Tibial nerve (tissue), 4 donors: ENCODE measurements around the gene EML2. TPM values are rescaled to one million over a fixed set of nuclear protein-coding genes. Genes with fewer than 3 reads are reported as not detected.

Experiments
- DNase-seq, 2 donors: peaks; one replicate each; pipeline ENCODE4 v3.0.0-alpha.2; 2019; ENCODE audit warnings: low spot score in 2 of 2
- H3K27ac ChIP-seq, 4 donors: fragments of 200-600 bp; sonication (generic) in 3 of 4; one replicate each; pipeline ENCODE4 v1.5.1; 2017 to 2019; ENCODE audit warnings: mild to moderate bottlenecking in 1 of 4
- H3K27me3 ChIP-seq, 2 donors: fragments of 200-600 bp; sonication (generic) in 1 of 2; one replicate each; pipeline versions ENCODE4 v1.5.1 to v1.6.0; 2017 to 2019
- H3K36me3 ChIP-seq, 3 donors: fragments of 200-600 bp; sonication (generic); one replicate each; pipeline ENCODE4 v1.5.1; 2018 to 2019
- H3K4me1 ChIP-seq, 4 donors: fragments of 200-600 bp; sonication (generic) in 3 of 4; one replicate each; pipeline ENCODE4 v1.5.1; 2017 to 2019
- H3K4me3 ChIP-seq, 4 donors: fragments of 200-600 bp; sonication (generic) in 3 of 4; one replicate each; pipeline ENCODE4 v1.5.1; 2017 to 2019; ENCODE audit warnings: mild to moderate bottlenecking in 1 of 4, moderate library complexity in 1 of 4
- H3K9me3 ChIP-seq, 4 donors: fragments of 200-600 bp; sonication (generic) in 3 of 4; one replicate each; pipeline ENCODE4 v1.5.1; 2017 to 2019
- EP300 ChIP-seq, 2 donors: sonication (generic); formaldehyde crosslinking; IDR thresholded peaks; one replicate each; pipeline ENCODE4 v1.6.1; 2017; ENCODE audit warnings: antibody characterized with exemption in 2 of 2, mild to moderate bottlenecking in 1 of 2
- POLR2A ChIP-seq, 2 donors: fragments of 450-650 bp; IDR thresholded peaks; one replicate each; pipeline ENCODE4 v1.6.1; 2017; ENCODE audit warnings: antibody characterized with exemption in 2 of 2, mild to moderate bottlenecking in 2 of 2, moderate library complexity in 2 of 2
- WGBS, 2 donors: methylation state at CpG; one replicate each; pipeline ENCODE4 v1.1.5; 2018; 5-methylcytosine and 5-hydroxymethylcytosine counted together
- total RNA-seq, 4 donors: library from RNA; depleted of rRNA; stranded (reverse); fragments of >200 nt; gene quantifications; one replicate each; pipeline ENCODE4 v1.1.0, GENCODE V29; 2016
- TF ChIP-seq, protein P1 (sequence below), 5 experiments: fragments of 200-600 bp in 3 of 5; fragments of 450-650 bp in 2 of 5; sonication (generic) in 3 of 5; IDR thresholded peaks; one replicate each; pipeline ENCODE4 v1.5.1; 2016 to 2019; ENCODE audit warnings: antibody characterized with exemption in 5 of 5, mild to moderate bottlenecking in 3 of 5, moderate library complexity in 2 of 5

EML2 gene
- total RNA-seq, 4 donors from 2014 or later = 21.0 to 57.1 (median 25.0) TPM

DNA sequence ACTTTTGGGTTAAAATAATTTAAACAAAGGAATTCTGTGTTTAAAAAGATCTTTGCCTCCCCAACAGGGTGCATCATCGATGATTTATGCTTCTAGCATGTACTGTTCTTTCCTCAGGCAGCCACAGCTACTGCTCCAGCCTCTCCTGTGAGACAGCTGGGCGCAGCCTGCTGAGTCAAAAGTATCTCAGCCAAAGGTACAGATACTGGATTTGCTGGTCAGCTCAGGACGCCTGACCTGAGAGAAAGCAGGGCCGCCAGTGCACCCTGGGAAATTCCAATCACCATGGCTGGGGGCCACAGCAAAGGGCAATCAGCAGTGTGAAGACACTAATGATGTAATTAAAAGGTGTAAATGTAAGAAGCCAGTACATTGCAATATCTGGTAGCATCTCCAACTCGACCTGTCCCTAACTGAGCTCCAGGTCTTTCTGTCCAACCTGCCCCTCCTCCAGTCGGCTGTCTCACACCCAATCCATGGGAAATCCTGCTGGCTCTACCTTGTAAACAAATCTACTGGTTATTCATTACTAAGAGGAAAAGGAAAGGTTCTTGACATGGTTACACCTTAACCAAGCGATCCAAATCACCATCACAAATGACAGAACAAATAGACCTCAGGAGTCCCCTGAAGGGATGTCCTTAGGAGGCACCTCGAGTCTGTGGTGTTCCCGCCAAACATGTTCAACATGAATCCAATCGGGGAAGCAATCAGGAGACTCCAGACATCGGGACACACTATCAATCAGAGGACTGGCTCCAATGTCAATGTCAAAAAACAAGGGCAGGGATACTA lies 61.9 kb downstream of the EML2 start:
- no peak overlapping the region for H3K4me3 ChIP-seq
- no peaks in the 10 kb centered on the region for H3K27me3 ChIP-seq
- DNase-seq = no peak
- peaks cover 0 to 5% (median 0%) of the 10 kb centered on the region in 4 donors for H3K4me1 ChIP-seq
- 39 to 45% methylated on average over 11 of the region's 11 CpGs for WGBS, 2 donors
- H3K9me3 ChIP-seq = no peaks in the 10 kb centered on the region
- no peak overlapping the region for H3K27ac ChIP-seq
- H3K36me3 ChIP-seq = no peaks in the 10 kb centered on the region
- TF ChIP-seq EP300 (IDR thresholded peaks at IDR 0.05) (no peak), POLR2A (IDR thresholded peaks at IDR 0.05) (no peak)
- TF ChIP-seq, protein P1, sequence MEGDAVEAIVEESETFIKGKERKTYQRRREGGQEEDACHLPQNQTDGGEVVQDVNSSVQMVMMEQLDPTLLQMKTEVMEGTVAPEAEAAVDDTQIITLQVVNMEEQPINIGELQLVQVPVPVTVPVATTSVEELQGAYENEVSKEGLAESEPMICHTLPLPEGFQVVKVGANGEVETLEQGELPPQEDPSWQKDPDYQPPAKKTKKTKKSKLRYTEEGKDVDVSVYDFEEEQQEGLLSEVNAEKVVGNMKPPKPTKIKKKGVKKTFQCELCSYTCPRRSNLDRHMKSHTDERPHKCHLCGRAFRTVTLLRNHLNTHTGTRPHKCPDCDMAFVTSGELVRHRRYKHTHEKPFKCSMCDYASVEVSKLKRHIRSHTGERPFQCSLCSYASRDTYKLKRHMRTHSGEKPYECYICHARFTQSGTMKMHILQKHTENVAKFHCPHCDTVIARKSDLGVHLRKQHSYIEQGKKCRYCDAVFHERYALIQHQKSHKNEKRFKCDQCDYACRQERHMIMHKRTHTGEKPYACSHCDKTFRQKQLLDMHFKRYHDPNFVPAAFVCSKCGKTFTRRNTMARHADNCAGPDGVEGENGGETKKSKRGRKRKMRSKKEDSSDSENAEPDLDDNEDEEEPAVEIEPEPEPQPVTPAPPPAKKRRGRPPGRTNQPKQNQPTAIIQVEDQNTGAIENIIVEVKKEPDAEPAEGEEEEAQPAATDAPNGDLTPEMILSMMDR (IDR thresholded peaks at IDR 0.05) = no peak

DNA sequence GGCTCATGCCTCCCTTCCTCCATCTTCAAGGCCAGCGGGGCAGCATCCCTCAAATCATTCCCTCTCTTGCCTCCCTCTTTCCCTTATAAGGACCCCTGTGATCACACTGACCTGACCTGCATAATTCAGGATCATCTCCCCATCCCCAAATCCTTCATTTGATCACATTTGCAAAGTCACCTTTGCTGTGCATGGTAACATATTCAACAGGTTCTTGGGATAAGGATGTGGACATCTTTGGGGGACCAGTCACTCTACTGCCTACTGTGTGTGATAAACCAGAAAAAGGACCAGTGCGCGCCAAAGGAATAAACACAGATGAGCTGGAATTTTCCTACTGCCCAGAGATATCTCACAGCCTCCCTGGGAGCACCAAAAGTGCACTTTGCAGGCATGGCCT lies 62.5 kb downstream of the EML2 start:
- TF ChIP-seq POLR2A (IDR thresholded peaks at IDR 0.05) = no peak
- Histone ChIP-seq H3K4me3 (no peak overlapping the region), H3K27ac (no peak overlapping the region), H3K36me3 (no peaks in the 10 kb centered on the region), H3K27me3 (no peaks in the 10 kb centered on the region), H3K9me3 (no peaks in the 10 kb centered on the region), H3K4me1 (peaks cover 0 to 5% (median 0%) of the 10 kb centered on the region in 4 donors)
- WGBS, 2 donors = 29 to 31% methylated on average over 3 of the region's 3 CpGs
- no peak for DNase-seq

DNA sequence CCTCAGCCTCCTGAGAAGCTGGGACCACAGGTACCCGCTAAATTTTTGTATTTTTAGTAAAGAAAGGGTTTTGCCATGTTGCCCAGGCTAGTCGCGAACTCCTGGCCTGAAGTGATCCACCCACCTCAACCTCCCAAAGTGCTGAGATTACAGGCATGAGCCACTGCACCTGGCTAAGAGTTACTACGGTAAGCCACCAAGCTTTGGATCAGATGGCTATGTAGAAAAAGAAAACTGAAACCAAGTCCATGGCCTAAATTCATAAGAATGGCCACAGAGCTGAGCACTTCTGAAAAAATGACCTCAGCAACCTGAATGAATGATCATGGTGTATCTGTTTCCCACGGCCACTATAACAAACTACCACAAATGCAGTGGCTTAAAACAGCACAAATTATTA lies 64.0 kb downstream of the EML2 start:
- TF ChIP-seq EP300 (IDR thresholded peaks at IDR 0.05) = no peak
- no peak for TF ChIP-seq POLR2A (IDR thresholded peaks at IDR 0.05)
- TF ChIP-seq, protein P1 (IDR thresholded peaks at IDR 0.05) = no peak
- Histone ChIP-seq H3K27me3 (no peaks in the 10 kb centered on the region), H3K36me3 (no peaks in the 10 kb centered on the region), H3K9me3 (no peaks in the 10 kb centered on the region), H3K27ac (no peak overlapping the region), H3K4me1 (no peaks in the 10 kb centered on the region), H3K4me3 (no peak overlapping the region)
- 85 to 90% methylated on average over 5 of the region's 5 CpGs for WGBS, 2 donors
- DNase-seq = no peak

DNA sequence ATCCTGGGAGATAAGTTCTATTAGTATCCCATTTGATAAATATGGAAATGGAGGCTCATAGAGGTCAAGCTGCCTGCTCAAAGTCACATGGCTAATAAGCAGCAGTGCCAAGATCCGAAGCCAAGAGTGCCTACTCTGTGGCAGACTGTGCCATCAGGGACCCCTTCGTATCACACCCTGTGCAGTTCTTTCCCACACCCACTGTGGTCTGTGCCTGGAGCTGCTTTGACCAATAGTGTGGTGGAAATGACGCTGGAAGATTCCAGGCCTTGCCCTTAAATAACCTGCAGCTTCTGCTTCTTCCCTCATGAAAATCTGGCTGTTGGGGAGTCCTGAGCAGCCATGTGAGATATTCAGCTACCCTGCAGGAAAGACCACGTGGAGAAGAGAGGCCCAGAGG lies 64.7 kb downstream of the EML2 start:
- no peaks in the 10 kb centered on the region for H3K4me1 ChIP-seq
- TF ChIP-seq, protein P1 (IDR thresholded peaks at IDR 0.05) = no peak
- H3K27ac ChIP-seq = no peak overlapping the region
- DNase-seq = no peak
- no peak overlapping the region for H3K4me3 ChIP-seq
- no peaks in the 10 kb centered on the region for H3K9me3 ChIP-seq
- H3K27me3 ChIP-seq = no peaks in the 10 kb centered on the region
- 67 to 71% methylated on average over 4 of the region's 4 CpGs for WGBS, 2 donors
- H3K36me3 ChIP-seq = no peaks in the 10 kb centered on the region

DNA sequence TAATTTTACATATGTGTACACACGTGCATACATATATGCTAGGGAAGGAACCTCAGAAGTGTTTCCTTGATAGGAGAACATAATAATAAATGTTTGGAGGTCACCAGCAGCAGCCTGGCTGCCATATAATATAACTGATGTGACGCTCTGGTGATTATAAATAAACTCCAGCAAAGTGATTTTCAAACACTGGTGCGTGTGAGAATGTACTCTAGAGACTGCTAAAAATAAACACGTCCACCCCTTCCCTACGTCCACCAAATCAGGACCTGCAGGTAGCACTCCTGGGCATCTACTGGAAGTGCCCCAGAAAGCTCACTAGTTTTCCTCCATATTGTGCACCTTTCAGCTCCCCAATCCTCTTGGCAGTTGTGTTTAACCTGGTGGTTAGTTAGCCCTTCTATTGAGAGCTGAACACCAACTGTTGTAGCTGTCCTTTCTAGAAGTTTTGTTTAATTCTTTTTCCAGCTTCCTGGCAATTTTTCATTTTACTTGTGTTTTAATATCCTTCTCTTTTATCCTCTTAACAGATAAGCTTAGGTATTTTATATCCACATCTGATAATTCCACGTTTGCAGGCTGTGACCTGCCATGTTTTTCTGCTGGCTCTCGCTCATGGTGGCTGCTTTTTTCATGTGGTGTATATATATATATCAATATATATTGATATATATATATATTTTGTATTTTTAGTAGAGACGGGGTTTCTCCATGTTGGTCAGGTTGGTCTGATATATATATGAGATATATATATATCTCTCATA lies 67.6 kb downstream of the EML2 start:
- Histone ChIP-seq H3K9me3 (no peaks in the 10 kb centered on the region), H3K27ac (no peak overlapping the region), H3K27me3 (no peaks in the 10 kb centered on the region), H3K4me1 (peaks cover 0 to 6% (median 0%) of the 10 kb centered on the region in 4 donors), H3K36me3 (no peaks in the 10 kb centered on the region), H3K4me3 (no peak overlapping the region)
- WGBS, 2 donors = 87 to 90% methylated on average over 8 of the region's 8 CpGs
- DNase-seq = no peak
- no peak for TF ChIP-seq POLR2A (IDR thresholded peaks at IDR 0.05)
- TF ChIP-seq, protein P1 (IDR thresholded peaks at IDR 0.05) = no peak
- no peak for TF ChIP-seq EP300 (IDR thresholded peaks at IDR 0.05)
